HuH-7.5 (cell line): ENCODE results near the gene HECTD1.
"Not testable (repeated sequence)": the region's sequence is repeated elsewhere in the genome, so short reads cannot be mapped to it uniquely, and the experiment has no call there.

Source experiments
- DNase-seq: peaks from one replicate; pipeline ENCODE4 v3.0.0; 2011; ENCODE audit warnings: low spot score

Gene HECTD1

GRCh38 chr14:31194095-31194494 is 13.5 kb downstream of the HECTD1 start:
- DNase-seq, result no peak

GRCh38 chr14:31192544-31192943 is 15.0 kb downstream of the HECTD1 start:
- not testable (repeated sequence) for DNase-seq

GRCh38 chr14:31190717-31191263 is 16.8 kb downstream of the HECTD1 start:
- DNase-seq, result no peak

GRCh38 chr14:31190219-31190603 is 17.4 kb downstream of the HECTD1 start:
- no peak for DNase-seq

- DNase-seq, result no peak
Observed at GRCh38 chr14:31189346-31190218, 18.0 kb downstream of the HECTD1 start.

- no peak for DNase-seq
Observed at GRCh38 chr14:31188744-31189143, 18.8 kb downstream of the HECTD1 start.

- not testable (repeated sequence) for DNase-seq
Observed at GRCh38 chr14:31182016-31182415, 25.6 kb downstream of the HECTD1 start.

GRCh38 chr14:31181271-31181670 is 26.3 kb downstream of the HECTD1 start:
- no peak for DNase-seq

- DNase-seq, result no peak
Observed at GRCh38 chr14:31180299-31181051, 27.1 kb downstream of the HECTD1 start.

GRCh38 chr14:31174433-31174832 is 33.2 kb downstream of the HECTD1 start:
- DNase-seq, result no peak

- no peak for DNase-seq
Observed at GRCh38 chr14:31173120-31173837, 34.3 kb downstream of the HECTD1 start.

GRCh38 chr14:31172084-31172483 is 35.5 kb downstream of the HECTD1 start:
- DNase-seq, result no peak

- no peak for DNase-seq
Observed at GRCh38 chr14:31170411-31170810, 37.2 kb downstream of the HECTD1 start.

- no peak for DNase-seq
Observed at GRCh38 chr14:31169877-31170276, 37.7 kb downstream of the HECTD1 start.

- DNase-seq, result no peak
Observed at GRCh38 chr14:31167032-31167431, 40.6 kb downstream of the HECTD1 start.

GRCh38 chr14:31166271-31166561 is 41.4 kb downstream of the HECTD1 start:
- no peak for DNase-seq

GRCh38 chr14:31164115-31164514 is 43.5 kb downstream of the HECTD1 start:
- DNase-seq, result peak; percentile 29

- DNase-seq, result no peak
Observed at GRCh38 chr14:31162910-31163649, 44.5 kb downstream of the HECTD1 start.

GRCh38 chr14:31161274-31161673 is 46.3 kb downstream of the HECTD1 start:
- no peak for DNase-seq

- no peak for DNase-seq
Observed at GRCh38 chr14:31159682-31160296, 47.8 kb downstream of the HECTD1 start.

- DNase-seq, result no peak
Observed at GRCh38 chr14:31154956-31155355, 52.6 kb downstream of the HECTD1 start.
